IMR-90 (cell line): ENCODE results near the gene ANO10. TPM values are rescaled to one million over a fixed set of nuclear protein-coding genes. Genes with fewer than 3 reads are reported as not detected.
A peak's percentile ranks its signal among the peaks of the same experiment; 100 is the strongest.

Source experiments
- ATAC-seq: fragments of 200-7000 bp; cut with Tn5 transposase; 2 replicates; pipeline ENCODE4 v1.9.1; 2020; ENCODE audit warnings: low read depth, mild to moderate bottlenecking, moderate library complexity
- BruUV-seq: library from RNA; stranded (reverse); fragments of 400-500 nt; replicated peaks from 2 replicates; lab custom pipeline; 2021; lab: Mats Ljungman, UMichigan
- CTCF ChIA-PET: fragments of 300-600 bp; formaldehyde crosslinking; extraction: SDS; loops from one replicate; lab custom pipeline; 2021; ENCODE audit warnings: antibody characterized with exemption; lab: Yijun Ruan, JAX
- POLR2A ChIA-PET: fragments of 300-600 bp; sonication (Branson Sonifier 250); formaldehyde crosslinking; loops from one replicate; lab custom pipeline; 2022; ENCODE audit warnings: antibody characterized with exemption; ENCODE audit not compliant: unreplicated experiment; lab: Charles Lee
- DNase-seq: peaks from one replicate; pipeline ENCODE4 v3.0.0; 2013
- H2AFZ ChIP-seq: replicated peaks from 2 replicates; pipeline ENCODE3; 2013; ENCODE audit warnings: low read length, mild to moderate bottlenecking; ENCODE audit not compliant: poor library complexity
- H2AK5ac ChIP-seq: 2 replicates; pipeline ENCODE4 v1.6.1; 2013; ENCODE audit warnings: low read depth, low read length, inconsistent platforms
- H2AK9ac ChIP-seq: replicated peaks from 2 replicates; pipeline ENCODE3; 2013; ENCODE audit warnings: mild to moderate bottlenecking, low read depth, low read length, moderate library complexity; ENCODE audit not compliant: poor library complexity
- H2BK120ac ChIP-seq: 2 replicates; pipeline ENCODE4 v1.6.1; 2013; ENCODE audit warnings: low read depth, low read length, inconsistent platforms
- H2BK15ac ChIP-seq: 3 replicates; pipeline ENCODE4 v1.6.1; 2013; ENCODE audit warnings: low read depth, low read length, inconsistent platforms
- H2BK20ac ChIP-seq: 2 replicates; pipeline ENCODE4 v1.6.1; 2013; ENCODE audit warnings: low read depth, mild to moderate bottlenecking, inconsistent platforms, low read length, moderate library complexity
- H2BK5ac ChIP-seq: 2 replicates; pipeline ENCODE4 v1.6.1; 2013; ENCODE audit warnings: mild to moderate bottlenecking, low read depth, low read length, inconsistent platforms; ENCODE audit not compliant: poor library complexity, severe bottlenecking
- H3K14ac ChIP-seq: replicated peaks from 2 replicates; pipeline ENCODE4 v1.6.1; 2013; ENCODE audit warnings: low read depth, low read length, inconsistent platforms
- H3K18ac ChIP-seq: 2 replicates; pipeline ENCODE4 v1.6.1; 2013; ENCODE audit warnings: low read depth, low read length, control low read depth
- H3K23ac ChIP-seq: 2 replicates; pipeline ENCODE4 v1.6.1; 2013; ENCODE audit warnings: low read depth, low read length, inconsistent platforms
- H3K27ac ChIP-seq: 2 replicates; pipeline ENCODE4 v1.5.1; 2013; ENCODE audit warnings: mild to moderate bottlenecking, control low read depth, low read length; ENCODE audit not compliant: insufficient read depth
- H3K27me3 ChIP-seq: 2 replicates; pipeline ENCODE4 v1.6.1; 2013; ENCODE audit warnings: low read length; ENCODE audit not compliant: control insufficient read depth, insufficient read depth
- H3K36me3 ChIP-seq: 2 replicates; pipeline ENCODE4 v1.6.1; 2013; ENCODE audit warnings: low read length, mixed read lengths; ENCODE audit not compliant: control insufficient read depth, insufficient read depth
- H3K4ac ChIP-seq: 2 replicates; pipeline ENCODE4 v1.6.1; 2013; ENCODE audit warnings: low read depth, low read length, inconsistent platforms
- H3K4me1 ChIP-seq: 2 replicates; pipeline ENCODE4 v1.6.1; 2013; ENCODE audit warnings: low read length, mixed read lengths; ENCODE audit not compliant: control insufficient read depth, insufficient read depth
- H3K4me2 ChIP-seq: 2 replicates; pipeline ENCODE4 v1.6.1; 2013; ENCODE audit warnings: low read depth, mild to moderate bottlenecking, control low read depth, low read length, moderate library complexity
- H3K4me3 ChIP-seq: 2 replicates; pipeline ENCODE4 v1.5.1; 2013; ENCODE audit warnings: low read depth, mild to moderate bottlenecking, control low read depth, low read length, moderate library complexity; ENCODE audit not compliant: insufficient read depth
- H3K56ac ChIP-seq: 2 replicates; pipeline ENCODE4 v1.6.1; 2013; ENCODE audit warnings: low read length, inconsistent platforms; ENCODE audit not compliant: insufficient read depth; ENCODE audit errors: extremely low read depth
- H3K79me1 ChIP-seq, 2 experiments: 2 replicates each; pipeline ENCODE4 v1.6.1; 2013; ENCODE audit warnings: low read length in 2 of 2, inconsistent platforms in 1 of 2, low read depth in 1 of 2
- H3K9ac ChIP-seq: 2 replicates; pipeline ENCODE4 v1.6.1; 2013; ENCODE audit warnings: low read depth, low read length, control low read depth
- H3K9me1 ChIP-seq: 2 replicates; pipeline ENCODE4 v1.6.1; 2013; ENCODE audit warnings: low read length, inconsistent platforms; ENCODE audit not compliant: insufficient read depth
- H3K9me3 ChIP-seq: 2 replicates; pipeline ENCODE4 v1.6.1; 2013; ENCODE audit warnings: low read length; ENCODE audit not compliant: control insufficient read depth, insufficient read depth
- H4K20me1 ChIP-seq: 2 replicates; pipeline ENCODE4 v1.6.1; 2013; ENCODE audit warnings: low read length, inconsistent platforms; ENCODE audit not compliant: insufficient read depth
- H4K5ac ChIP-seq: 2 replicates; pipeline ENCODE4 v1.6.1; 2013; ENCODE audit warnings: mild to moderate bottlenecking, low read depth, low read length, control low read depth
- H4K8ac ChIP-seq, 2 experiments: 2 replicates each; pipeline ENCODE4 v1.6.1; 2013; ENCODE audit warnings: low read depth in 2 of 2, low read length in 2 of 2, control low read depth in 1 of 2, inconsistent platforms in 1 of 2
- H4K91ac ChIP-seq: 2 replicates; pipeline ENCODE4 v1.6.1; 2013; ENCODE audit warnings: low read depth, low read length, inconsistent platforms; ENCODE audit not compliant: insufficient read depth
- BHLHE40 ChIP-seq: fragments of 150-350 bp; IDR thresholded peaks from 2 replicates; pipeline ENCODE4 v1.6.1; 2016; ENCODE audit warnings: mild to moderate bottlenecking, low read depth, low read length
- FOS ChIP-seq: fragments of 150-350 bp; IDR thresholded peaks from 2 replicates; pipeline ENCODE4 v1.6.1; 2016; ENCODE audit warnings: low read depth, low read length
- MAZ ChIP-seq: IDR thresholded peaks from 2 replicates; pipeline ENCODE4 v1.6.1; 2012; ENCODE audit warnings: low read depth, mild to moderate bottlenecking, low read length, improper control_type of control experiment, moderate library complexity, borderline replicate concordance
- RAD21 ChIP-seq: IDR thresholded peaks from 2 replicates; pipeline ENCODE4 v1.6.1; 2012; ENCODE audit warnings: low read length, improper control_type of control experiment
- WGBS, 2 experiments: methylation state at CpG; one replicate each; pipeline versions ENCODE4 v1.1.5 to v1.1.7; 2013; ENCODE audit warnings: missing lambda C conversion rate in 2 of 2; ENCODE audit not compliant: insufficient read length in 1 of 2; ENCODE audit errors: extremely low coverage in 2 of 2; 5-methylcytosine and 5-hydroxymethylcytosine counted together
- dilution Hi-C: fragments of 300-500 bp; cut with HindIII; formaldehyde crosslinking; loops from one replicate; pipeline ENCODE4 v1.14.3; 2018; ENCODE audit warnings: low sequenced_read_pairs; ENCODE audit not compliant: unreplicated experiment
- in situ Hi-C: fragments of 300-500 bp; cut with MboI; formaldehyde crosslinking; loops from 3 replicates; pipeline ENCODE4 v1.14.3; 2019; ENCODE audit warnings: low sequenced_read_pairs, inconsistent platforms, mixed read lengths
- intact Hi-C: fragments of 100-400 bp; cut with micrococcal nuclease; formaldehyde crosslinking; loops from 2 replicates; pipeline ENCODE4 v1.10.0; 2022
- polyA plus RNA-seq, 3 experiments: library from polyadenylated mRNA; depleted of rRNA; stranded (reverse); fragments of >200 nt; gene quantifications; 2 replicates each; pipeline ENCODE4 v1.2.3, GENCODE V29; 2012; ENCODE audit warnings: low replicate concordance in 1 of 3
- total RNA-seq: library from RNA; depleted of rRNA; stranded (reverse); fragments of >200 nt; gene quantifications from 2 replicates; pipeline ENCODE4 v1.2.3, GENCODE V29; 2012
- TF ChIP-seq, protein P1 (sequence below): conservative IDR thresholded peaks from 2 replicates; pipeline ENCODE4 v1.5.1; 2012; ENCODE audit warnings: mild to moderate bottlenecking, low read depth, low read length, improper control_type of control experiment

ANO10 gene
- total and polyA plus RNA-seq, 2 of the 4 experiments (the other 2 are of a cell fraction): 28.5 to 41.6 TPM

DNA sequence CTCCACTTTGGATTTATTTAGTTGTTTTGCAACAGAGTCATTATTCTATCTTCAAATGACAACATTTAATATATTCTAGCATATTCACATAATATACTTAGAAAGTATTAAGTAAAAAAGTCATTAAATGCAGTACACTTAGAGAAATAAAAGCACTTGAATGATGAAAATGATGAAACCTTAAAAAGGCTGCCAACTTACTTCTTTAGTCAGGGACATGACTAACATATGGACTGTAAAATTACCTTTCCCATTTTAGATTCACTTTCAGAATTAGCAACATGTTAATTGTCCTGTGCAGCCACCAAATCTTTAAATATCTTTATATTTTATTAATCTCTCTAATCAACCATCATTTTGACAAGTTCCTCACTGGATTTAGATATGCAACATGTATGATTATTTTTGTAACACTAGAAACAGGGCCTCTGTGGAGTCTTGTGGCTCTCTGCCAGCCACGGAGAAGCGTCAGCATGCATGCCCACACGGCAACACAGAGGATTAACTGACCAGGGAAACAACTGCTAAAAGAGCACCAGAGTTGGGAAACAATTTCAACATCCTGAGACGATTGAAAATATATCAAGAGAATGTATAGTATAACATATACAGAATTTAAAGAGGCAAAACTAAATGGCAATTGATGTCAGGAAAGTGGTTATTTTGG, 95.7 kb downstream of the ANO10 start:
- ATAC-seq: 0 out of 2 replicates have a peak, but pooled peaks have one; percentile 29
- POLR2A ChIA-PET: no interaction called here

More for the DNA sequence above, 95.7 kb downstream of the ANO10 start:
- peaks cover 2% of the 10 kb centered on the region for H3K9me3 ChIP-seq
- H3K4me3 ChIP-seq: no peak overlapping the region
- H3K9me1 ChIP-seq: peaks cover 17% of the 10 kb centered on the region
- peaks cover 11% of the 10 kb centered on the region for H3K4me1 ChIP-seq
- peaks cover 4% of the 10 kb centered on the region; the same call in 1 of the 2 replicates for H3K36me3 ChIP-seq
- H3K4me2 ChIP-seq: no peak overlapping the region
- H3K9ac ChIP-seq: no peak overlapping the region
- H4K91ac ChIP-seq: no peak overlapping the region
- no peak overlapping the region for H3K56ac ChIP-seq
- no peak overlapping the region for H4K8ac ChIP-seq
- H3K14ac ChIP-seq: no peak overlapping the region
- no peak overlapping the region for H2BK120ac ChIP-seq
- BruUV-seq: no TSS peak
- H3K23ac ChIP-seq: no peak overlapping the region
- peaks cover 3 to 28% of the 10 kb centered on the region in 2 experiments; a peak in 3 of 4 replicates for H3K79me1 ChIP-seq
- no peak overlapping the region for H2BK20ac ChIP-seq
- TF ChIP-seq RAD21 (no peak), BHLHE40 (no peak), FOS (no peak), MAZ (no peak)
- TF ChIP-seq, protein P1, sequence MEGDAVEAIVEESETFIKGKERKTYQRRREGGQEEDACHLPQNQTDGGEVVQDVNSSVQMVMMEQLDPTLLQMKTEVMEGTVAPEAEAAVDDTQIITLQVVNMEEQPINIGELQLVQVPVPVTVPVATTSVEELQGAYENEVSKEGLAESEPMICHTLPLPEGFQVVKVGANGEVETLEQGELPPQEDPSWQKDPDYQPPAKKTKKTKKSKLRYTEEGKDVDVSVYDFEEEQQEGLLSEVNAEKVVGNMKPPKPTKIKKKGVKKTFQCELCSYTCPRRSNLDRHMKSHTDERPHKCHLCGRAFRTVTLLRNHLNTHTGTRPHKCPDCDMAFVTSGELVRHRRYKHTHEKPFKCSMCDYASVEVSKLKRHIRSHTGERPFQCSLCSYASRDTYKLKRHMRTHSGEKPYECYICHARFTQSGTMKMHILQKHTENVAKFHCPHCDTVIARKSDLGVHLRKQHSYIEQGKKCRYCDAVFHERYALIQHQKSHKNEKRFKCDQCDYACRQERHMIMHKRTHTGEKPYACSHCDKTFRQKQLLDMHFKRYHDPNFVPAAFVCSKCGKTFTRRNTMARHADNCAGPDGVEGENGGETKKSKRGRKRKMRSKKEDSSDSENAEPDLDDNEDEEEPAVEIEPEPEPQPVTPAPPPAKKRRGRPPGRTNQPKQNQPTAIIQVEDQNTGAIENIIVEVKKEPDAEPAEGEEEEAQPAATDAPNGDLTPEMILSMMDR: no peak
- dilution Hi-C loops: no loop called here
- no peaks in the 10 kb centered on the region for H3K27me3 ChIP-seq
- H3K18ac ChIP-seq: no peak overlapping the region
- H3K4ac ChIP-seq: no peak overlapping the region
- H4K20me1 ChIP-seq: no peaks in the 10 kb centered on the region
- H2BK15ac ChIP-seq: no peak overlapping the region
- H2AFZ ChIP-seq: no peak overlapping the region
- no peak overlapping the region for H4K5ac ChIP-seq
- CTCF ChIA-PET: no interaction called here
- in situ Hi-C loops: no loop called here
- peak; percentile 42 for DNase-seq
- peak overlapping the region; percentile 13 for H2BK5ac ChIP-seq
- WGBS, 2 experiments: no CpG with 5 or more reads among the region's 4 CpGs
- H3K27ac ChIP-seq: no peak overlapping the region; the same call in 1 of the 2 replicates
- H2AK9ac ChIP-seq: no peak overlapping the region
- no peak overlapping the region for H2AK5ac ChIP-seq
- intact Hi-C loops: no loop called here
